Tibial nerve (tissue), 4 donors: Measurements from ENCODE around the gene ZDHHC16.

Experiments used
- EP300 ChIP-seq, 2 donors: sonication (generic); formaldehyde crosslinking; IDR thresholded peaks; one replicate each; pipeline ENCODE4 v1.6.1; 2017; ENCODE audit warnings: antibody characterized with exemption in 2 of 2, mild to moderate bottlenecking in 1 of 2
- POLR2A ChIP-seq, 2 donors: fragments of 450-650 bp; IDR thresholded peaks; one replicate each; pipeline ENCODE4 v1.6.1; 2017; ENCODE audit warnings: antibody characterized with exemption in 2 of 2, mild to moderate bottlenecking in 2 of 2, moderate library complexity in 2 of 2
- TF ChIP-seq, protein P1 (sequence below), 5 experiments: fragments of 200-600 bp in 3 of 5; fragments of 450-650 bp in 2 of 5; sonication (generic) in 3 of 5; IDR thresholded peaks; one replicate each; pipeline ENCODE4 v1.5.1; 2016 to 2019; ENCODE audit warnings: antibody characterized with exemption in 5 of 5, mild to moderate bottlenecking in 3 of 5, moderate library complexity in 2 of 5

- TF ChIP-seq, protein P1, sequence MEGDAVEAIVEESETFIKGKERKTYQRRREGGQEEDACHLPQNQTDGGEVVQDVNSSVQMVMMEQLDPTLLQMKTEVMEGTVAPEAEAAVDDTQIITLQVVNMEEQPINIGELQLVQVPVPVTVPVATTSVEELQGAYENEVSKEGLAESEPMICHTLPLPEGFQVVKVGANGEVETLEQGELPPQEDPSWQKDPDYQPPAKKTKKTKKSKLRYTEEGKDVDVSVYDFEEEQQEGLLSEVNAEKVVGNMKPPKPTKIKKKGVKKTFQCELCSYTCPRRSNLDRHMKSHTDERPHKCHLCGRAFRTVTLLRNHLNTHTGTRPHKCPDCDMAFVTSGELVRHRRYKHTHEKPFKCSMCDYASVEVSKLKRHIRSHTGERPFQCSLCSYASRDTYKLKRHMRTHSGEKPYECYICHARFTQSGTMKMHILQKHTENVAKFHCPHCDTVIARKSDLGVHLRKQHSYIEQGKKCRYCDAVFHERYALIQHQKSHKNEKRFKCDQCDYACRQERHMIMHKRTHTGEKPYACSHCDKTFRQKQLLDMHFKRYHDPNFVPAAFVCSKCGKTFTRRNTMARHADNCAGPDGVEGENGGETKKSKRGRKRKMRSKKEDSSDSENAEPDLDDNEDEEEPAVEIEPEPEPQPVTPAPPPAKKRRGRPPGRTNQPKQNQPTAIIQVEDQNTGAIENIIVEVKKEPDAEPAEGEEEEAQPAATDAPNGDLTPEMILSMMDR (IDR thresholded peaks at IDR 0.05) = peak in 2 of 5 experiments; percentile 17 to 33
- peak; percentile 19 to 67 for TF ChIP-seq POLR2A (IDR thresholded peaks at IDR 0.05)
- TF ChIP-seq EP300 (IDR thresholded peaks at IDR 0.05) = peak; percentile 74 to 81
Measured at GRCh38 chr10:97445722-97446639, at the start of gene ZDHHC16, which contains the start of gene EXOSC1.
